T-helper 17 cell (primary cell): ENCODE measurements around the gene VPS45. TPM values are rescaled to one million over a fixed set of nuclear protein-coding genes. Genes with fewer than 3 reads are reported as not detected.

Experiments
- ATAC-seq: fragments of 150-1000 bp; cut with Tn5 transposase; 2 replicates; pipeline ENCODE4 v1.10.0; 2021; ENCODE audit warnings: mild to moderate bottlenecking, moderate library complexity
- DNase-seq, 3 donors: peaks; one replicate each; pipeline versions ENCODE4 v3.0.0 to v3.0.0-alpha.2; 2020 to 2021
- H3K9me3 ChIP-seq: one replicate; pipeline ENCODE4 v1.7.0; 2013; ENCODE audit warnings: low read length, mild to moderate bottlenecking; ENCODE audit not compliant: control insufficient read depth, poor library complexity, severe bottlenecking
- H3K27ac Mint-ChIP-seq: one replicate; pipeline ENCODE4 v1.8.0; 2022; ENCODE audit warnings: mild to moderate bottlenecking, moderate library complexity, mixed read lengths
- H3K27me3 Mint-ChIP-seq: one replicate; pipeline ENCODE4 v1.8.0; 2022; ENCODE audit warnings: mixed read lengths
- H3K36me3 Mint-ChIP-seq: one replicate; pipeline ENCODE4 v1.8.0; 2022; ENCODE audit warnings: low read depth, mixed read lengths
- H3K4me1 Mint-ChIP-seq: one replicate; pipeline ENCODE4 v1.8.0; 2022; ENCODE audit warnings: mild to moderate bottlenecking, mixed read lengths
- H3K4me3 Mint-ChIP-seq: one replicate; pipeline ENCODE4 v1.8.0; 2022; ENCODE audit warnings: mild to moderate bottlenecking, moderate library complexity, mixed read lengths
- total RNA-seq, 4 donors: library from RNA in 2 of 4; stranded (reverse) in 2 of 4; gene quantifications; one replicate each; pipeline ENCODE4 v1.2.3 and lab custom pipeline; 2022 to 2026

VPS45 gene
- total RNA-seq, 2 donors from 2014 or later: 17.5 to 18.4 TPM

GRCh38 chr1:150056407-150056806, 11.2 kb upstream of the VPS45 start:
- no peaks in the 10 kb centered on the region for H3K36me3 Mint-ChIP-seq
- H3K4me1 Mint-ChIP-seq: no peaks in the 10 kb centered on the region
- H3K27me3 Mint-ChIP-seq: no peaks in the 10 kb centered on the region
- DNase-seq (no peak), ATAC-seq (no peak)
- H3K27ac Mint-ChIP-seq: no peak overlapping the region
- no peak overlapping the region for H3K4me3 Mint-ChIP-seq
- no peaks in the 10 kb centered on the region for H3K9me3 ChIP-seq

GRCh38 chr1:150060260-150060659, 7.3 kb upstream of the VPS45 start:
- no peak for ATAC-seq
- H3K36me3 Mint-ChIP-seq: no peaks in the 10 kb centered on the region

GRCh38 chr1:150061632-150062101, 5.9 kb upstream of the VPS45 start:
- Mint-ChIP-seq H3K27ac (no peak overlapping the region), H3K4me3 (no peak overlapping the region), H3K27me3 (no peaks in the 10 kb centered on the region), H3K36me3 (no peaks in the 10 kb centered on the region), H3K4me1 (peaks cover 2% of the 10 kb centered on the region)
- H3K9me3 ChIP-seq: no peaks in the 10 kb centered on the region
- DNase-seq: no peak
- ATAC-seq: no peak

More at GRCh38 chr1:150060260-150060659, 7.3 kb upstream of the VPS45 start:
- no peak for DNase-seq
- Mint-ChIP-seq H3K4me3 (no peak overlapping the region), H3K27ac (no peak overlapping the region), H3K4me1 (peaks cover 2% of the 10 kb centered on the region), H3K27me3 (no peaks in the 10 kb centered on the region)
- H3K9me3 ChIP-seq: no peaks in the 10 kb centered on the region

DNA sequence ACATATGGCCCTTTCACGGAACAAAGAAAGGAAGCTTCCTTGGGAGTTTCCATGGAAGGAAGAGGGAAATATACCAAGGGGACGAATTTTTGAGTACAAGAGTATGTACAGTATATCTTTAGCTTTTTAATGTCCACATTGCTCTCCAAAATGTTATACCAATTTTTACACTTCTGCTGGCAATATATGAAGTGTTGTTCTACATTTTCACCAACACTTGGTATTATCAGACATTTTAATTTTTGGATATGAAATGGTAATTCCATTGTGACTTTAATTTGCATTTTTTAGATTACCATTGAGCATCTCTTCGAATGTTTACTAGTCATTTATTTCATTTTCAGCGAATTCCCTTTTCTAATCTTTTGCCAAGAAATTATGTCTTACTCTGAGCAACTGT, 5.5 kb upstream of the VPS45 start:
- H3K4me1 Mint-ChIP-seq: peaks cover 4% of the 10 kb centered on the region
- no peak overlapping the region for H3K27ac Mint-ChIP-seq
- no peaks in the 10 kb centered on the region for H3K36me3 Mint-ChIP-seq
- ATAC-seq (no peak), DNase-seq (no peak)
- no peaks in the 10 kb centered on the region for H3K9me3 ChIP-seq
- no peaks in the 10 kb centered on the region for H3K27me3 Mint-ChIP-seq
- H3K4me3 Mint-ChIP-seq: no peak overlapping the region

GRCh38 chr1:150065184-150065871, 2.2 kb upstream of the VPS45 start:
- Mint-ChIP-seq H3K36me3 (peaks cover 4% of the 10 kb centered on the region), H3K4me3 (no peak overlapping the region), H3K27ac (no peak overlapping the region), H3K27me3 (no peaks in the 10 kb centered on the region), H3K4me1 (peaks cover 22% of the 10 kb centered on the region)
- H3K9me3 ChIP-seq: no peaks in the 10 kb centered on the region
- no peak for ATAC-seq
- no peak for DNase-seq

DNA sequence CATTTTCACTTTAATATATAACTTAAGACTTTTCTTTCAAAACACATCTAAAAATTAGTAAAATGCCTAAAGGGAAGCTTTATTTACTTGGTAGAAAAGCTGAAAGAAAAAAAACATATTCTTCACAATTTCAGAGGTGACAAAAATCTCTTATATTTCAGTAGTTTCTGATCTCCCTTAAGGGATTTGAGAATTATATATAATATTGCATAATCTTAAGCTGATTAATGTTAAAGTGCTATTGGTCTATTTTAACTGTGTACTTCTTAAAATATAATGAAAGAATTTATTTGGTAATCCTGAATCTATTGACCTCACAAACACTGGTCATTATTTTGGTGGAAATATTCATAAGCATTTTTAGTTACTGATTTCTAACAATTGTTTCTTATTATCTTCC, 1.2 kb upstream of the VPS45 start:
- no peak for ATAC-seq
- Mint-ChIP-seq H3K27ac (peak overlapping the region; percentile 92), H3K27me3 (no peaks in the 10 kb centered on the region), H3K4me1 (peaks cover 22% of the 10 kb centered on the region), H3K4me3 (peak overlapping the region; percentile 93), H3K36me3 (peaks cover 4% of the 10 kb centered on the region)
- H3K9me3 ChIP-seq: no peaks in the 10 kb centered on the region
- DNase-seq: no peak

DNA sequence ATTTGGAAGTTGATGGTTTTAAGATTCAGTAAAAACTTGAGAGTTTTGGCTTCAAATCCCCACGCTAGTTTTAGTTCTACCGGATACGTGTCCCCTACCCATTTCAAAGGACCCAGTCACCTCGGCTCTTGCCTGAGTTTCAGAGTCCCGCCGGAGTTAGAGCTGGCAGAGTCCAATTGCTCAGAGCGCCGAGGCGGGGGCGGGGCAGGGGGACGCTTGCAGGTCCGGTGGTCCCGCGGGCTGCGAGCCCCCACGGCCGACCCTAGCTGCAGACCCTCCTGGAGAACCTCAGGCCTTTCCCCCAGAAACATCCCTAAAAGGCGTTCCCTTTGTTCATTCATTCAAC, 765 bp upstream of the VPS45 start:
- DNase-seq: peak in 1 of 3 donors; percentile 12
- ATAC-seq: peak; percentile 8
- peaks cover 22% of the 10 kb centered on the region for H3K4me1 Mint-ChIP-seq
- H3K9me3 ChIP-seq: no peaks in the 10 kb centered on the region
- H3K27ac Mint-ChIP-seq: peak overlapping the region; percentile 92
- peaks cover 4% of the 10 kb centered on the region for H3K36me3 Mint-ChIP-seq
- peak overlapping the region; percentile 93 for H3K4me3 Mint-ChIP-seq
- H3K27me3 Mint-ChIP-seq: no peaks in the 10 kb centered on the region

GRCh38 chr1:150068109-150068435, 496 bp downstream of the VPS45 start:
- Mint-ChIP-seq H3K4me1 (peaks cover 22% of the 10 kb centered on the region), H3K36me3 (peaks cover 4% of the 10 kb centered on the region), H3K27me3 (no peaks in the 10 kb centered on the region), H3K4me3 (peak overlapping the region; percentile 93), H3K27ac (peak overlapping the region; percentile 92)
- no peaks in the 10 kb centered on the region for H3K9me3 ChIP-seq
- no peak for DNase-seq
- ATAC-seq: no peak

DNA sequence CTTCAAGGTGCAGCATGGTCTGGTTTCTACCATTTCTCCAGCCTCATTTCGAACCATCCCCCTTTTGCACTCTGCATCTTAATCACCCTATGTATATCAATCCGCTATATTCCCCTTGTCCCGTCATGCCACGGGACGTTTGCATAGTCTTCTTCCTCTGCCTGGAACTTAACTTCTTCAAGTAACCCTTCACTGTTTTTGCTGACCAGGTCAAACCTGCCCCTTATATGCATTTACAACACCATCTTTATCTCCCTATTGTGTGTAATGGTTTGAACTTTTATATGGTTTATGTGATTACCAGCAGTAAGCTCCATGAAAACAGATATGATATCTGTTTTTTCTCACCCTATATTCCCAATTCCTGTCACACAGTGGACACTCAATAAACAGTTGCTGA, 2.3 kb downstream of the VPS45 start:
- Mint-ChIP-seq H3K27me3 (no peaks in the 10 kb centered on the region), H3K4me1 (peaks cover 24% of the 10 kb centered on the region), H3K4me3 (no peak overlapping the region), H3K27ac (peak overlapping the region; percentile 92), H3K36me3 (peaks cover 4% of the 10 kb centered on the region)
- no peaks in the 10 kb centered on the region for H3K9me3 ChIP-seq
- DNase-seq (no peak), ATAC-seq (no peak)

DNA sequence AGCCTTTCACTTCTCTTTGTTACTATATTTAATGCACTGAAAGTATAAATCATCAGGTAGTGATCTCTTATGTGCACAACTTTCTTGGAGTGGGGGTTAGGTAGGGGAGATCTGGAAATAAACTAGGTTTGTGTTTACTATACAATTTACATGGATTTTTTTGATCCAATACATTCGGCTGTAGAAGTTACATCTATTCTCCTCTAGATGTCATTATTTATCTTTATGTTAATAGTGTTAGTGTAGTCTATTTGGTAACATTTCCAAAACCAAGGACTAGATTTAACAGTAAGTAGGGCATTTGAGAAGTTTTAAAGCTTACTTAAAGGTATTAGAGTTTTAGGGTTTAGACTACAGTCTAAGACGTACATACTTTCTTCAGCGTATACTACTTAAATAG, 5.4 kb downstream of the VPS45 start:
- peaks cover 28% of the 10 kb centered on the region for H3K4me1 Mint-ChIP-seq

GRCh38 chr1:150073516-150073915, 5.9 kb downstream of the VPS45 start:
- ATAC-seq (no peak), DNase-seq (no peak)
- peaks cover 23% of the 10 kb centered on the region for H3K4me1 Mint-ChIP-seq
- peaks cover 8% of the 10 kb centered on the region for H3K36me3 Mint-ChIP-seq
- H3K4me3 Mint-ChIP-seq: no peak overlapping the region
- no peaks in the 10 kb centered on the region for H3K27me3 Mint-ChIP-seq
- H3K27ac Mint-ChIP-seq: peak overlapping the region; percentile 57
- H3K9me3 ChIP-seq: no peaks in the 10 kb centered on the region

More for the DNA sequence above, 5.4 kb downstream of the VPS45 start:
- H3K27me3 Mint-ChIP-seq: no peaks in the 10 kb centered on the region
- H3K36me3 Mint-ChIP-seq: peaks cover 7% of the 10 kb centered on the region
- no peaks in the 10 kb centered on the region for H3K9me3 ChIP-seq
- DNase-seq: no peak
- H3K27ac Mint-ChIP-seq: peak overlapping the region; percentile 57
- peak; percentile 77 for ATAC-seq
- H3K4me3 Mint-ChIP-seq: no peak overlapping the region

- no peaks in the 10 kb centered on the region for H3K9me3 ChIP-seq
- Mint-ChIP-seq H3K36me3 (peaks cover 4% of the 10 kb centered on the region), H3K4me1 (peaks cover 14% of the 10 kb centered on the region), H3K27me3 (no peaks in the 10 kb centered on the region), H3K4me3 (no peak overlapping the region), H3K27ac (peak overlapping the region; percentile 61)
- DNase-seq (no peak), ATAC-seq (peak; percentile 69)
Observed at GRCh38 chr1:150076066-150076465, 8.5 kb downstream of the VPS45 start.

- peaks cover 4% of the 10 kb centered on the region for H3K36me3 Mint-ChIP-seq
Observed at GRCh38 chr1:150076985-150077384, 9.4 kb downstream of the VPS45 start.

GRCh38 chr1:150080784-150081183, 13.2 kb downstream of the VPS45 start:
- Mint-ChIP-seq H3K27me3 (no peaks in the 10 kb centered on the region), H3K4me3 (no peak overlapping the region), H3K36me3 (peaks cover 16% of the 10 kb centered on the region), H3K4me1 (peaks cover 20% of the 10 kb centered on the region), H3K27ac (peak overlapping the region; percentile 67)
- H3K9me3 ChIP-seq: no peaks in the 10 kb centered on the region
- no peak for ATAC-seq
- no peak for DNase-seq

More at GRCh38 chr1:150076985-150077384, 9.4 kb downstream of the VPS45 start:
- ATAC-seq (no peak), DNase-seq (no peak)
- Mint-ChIP-seq H3K27me3 (no peaks in the 10 kb centered on the region), H3K27ac (no peak overlapping the region), H3K4me3 (no peak overlapping the region), H3K4me1 (peaks cover 14% of the 10 kb centered on the region)
- no peaks in the 10 kb centered on the region for H3K9me3 ChIP-seq
